SK-N-SH (cell line): ENCODE results near the gene SCUBE3.

Experiments
- EP300 ChIP-seq, 2 experiments: IDR thresholded peaks; 2 replicates each; pipeline versions ENCODE4 v1.4.0 to v1.6.1; 2012; ENCODE audit warnings: borderline replicate concordance in 1 of 2, low read depth in 1 of 2, low read length in 1 of 2
- FOSL2 ChIP-seq: IDR thresholded peaks from 2 replicates; pipeline ENCODE4 v1.4.0; 2012; ENCODE audit warnings: low read depth, mild to moderate bottlenecking, moderate library complexity, borderline replicate concordance
- GABPA ChIP-seq: IDR thresholded peaks from 2 replicates; pipeline ENCODE4 v1.4.0; 2012; ENCODE audit warnings: low read depth, mild to moderate bottlenecking
- GATA2 ChIP-seq: sonication (generic); formaldehyde crosslinking; IDR thresholded peaks from 2 replicates; pipeline ENCODE4 v1.5.0; 2020; ENCODE audit warnings: mild to moderate bottlenecking, missing genetic modification reagents
- MXI1 ChIP-seq: IDR thresholded peaks from 2 replicates; pipeline ENCODE4 v1.6.1; 2012; ENCODE audit warnings: mild to moderate bottlenecking, low read depth, low read length, improper control_type of control experiment
- NFIC ChIP-seq: IDR thresholded peaks from 2 replicates; pipeline ENCODE4 v1.4.0; 2012; ENCODE audit warnings: borderline replicate concordance
- POLR2AphosphoS5 ChIP-seq: IDR thresholded peaks from 2 replicates; pipeline ENCODE4 v1.6.1; 2012; ENCODE audit warnings: low read depth, low read length
- RAD21 ChIP-seq: IDR thresholded peaks from 2 replicates; pipeline ENCODE4 v1.6.1; 2012; ENCODE audit warnings: mild to moderate bottlenecking, low read length
- SMC3 ChIP-seq: IDR thresholded peaks from 2 replicates; pipeline ENCODE4 v1.6.1; 2012; ENCODE audit warnings: low read depth, low read length, improper control_type of control experiment
- TF ChIP-seq, protein P1 (sequence below): fragments of 200-600 bp; sonication (generic); IDR thresholded peaks from 2 replicates; pipeline ENCODE4 v1.6.1; 2017; ENCODE audit warnings: antibody characterized with exemption, mild to moderate bottlenecking, moderate library complexity
- TF ChIP-seq, protein P2 (sequence below): IDR thresholded peaks from 2 replicates; pipeline ENCODE4 v1.4.0; 2012; ENCODE audit warnings: low read depth, borderline replicate concordance
- TF ChIP-seq, protein P3 (sequence below): IDR thresholded peaks from 2 replicates; pipeline ENCODE4 v1.4.0; 2012; ENCODE audit warnings: low read depth

DNA sequence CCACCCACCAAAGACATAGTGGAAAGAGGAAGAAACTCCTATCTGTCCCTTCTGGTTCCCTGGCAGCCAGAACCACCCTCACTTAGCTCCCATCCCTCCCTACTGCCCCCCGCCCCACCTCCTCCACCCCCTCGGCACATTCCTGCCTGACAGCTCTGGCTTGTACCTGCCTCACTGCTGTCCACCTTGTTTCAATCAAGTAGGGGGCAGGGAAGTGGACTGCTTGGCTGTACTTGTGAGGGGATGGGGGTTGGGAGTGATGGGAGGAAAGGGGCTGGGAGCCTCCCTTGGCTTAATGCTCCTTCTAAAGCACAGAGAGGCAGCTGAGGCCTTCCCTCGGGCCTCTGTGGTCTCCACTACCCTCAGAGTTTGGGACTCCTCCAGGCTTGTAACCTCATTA is 23.7 kb downstream of the SCUBE3 start:
- TF ChIP-seq EP300 (IDR thresholded peaks at IDR 0.05; ENCODE audit: borderline replicate concordance in 1 of 2, low read depth in 1 of 2, low read length in 1 of 2): no peak
- TF ChIP-seq, protein P1, sequence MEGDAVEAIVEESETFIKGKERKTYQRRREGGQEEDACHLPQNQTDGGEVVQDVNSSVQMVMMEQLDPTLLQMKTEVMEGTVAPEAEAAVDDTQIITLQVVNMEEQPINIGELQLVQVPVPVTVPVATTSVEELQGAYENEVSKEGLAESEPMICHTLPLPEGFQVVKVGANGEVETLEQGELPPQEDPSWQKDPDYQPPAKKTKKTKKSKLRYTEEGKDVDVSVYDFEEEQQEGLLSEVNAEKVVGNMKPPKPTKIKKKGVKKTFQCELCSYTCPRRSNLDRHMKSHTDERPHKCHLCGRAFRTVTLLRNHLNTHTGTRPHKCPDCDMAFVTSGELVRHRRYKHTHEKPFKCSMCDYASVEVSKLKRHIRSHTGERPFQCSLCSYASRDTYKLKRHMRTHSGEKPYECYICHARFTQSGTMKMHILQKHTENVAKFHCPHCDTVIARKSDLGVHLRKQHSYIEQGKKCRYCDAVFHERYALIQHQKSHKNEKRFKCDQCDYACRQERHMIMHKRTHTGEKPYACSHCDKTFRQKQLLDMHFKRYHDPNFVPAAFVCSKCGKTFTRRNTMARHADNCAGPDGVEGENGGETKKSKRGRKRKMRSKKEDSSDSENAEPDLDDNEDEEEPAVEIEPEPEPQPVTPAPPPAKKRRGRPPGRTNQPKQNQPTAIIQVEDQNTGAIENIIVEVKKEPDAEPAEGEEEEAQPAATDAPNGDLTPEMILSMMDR: no peak
- no peak for TF ChIP-seq MXI1
- TF ChIP-seq, protein P2, sequence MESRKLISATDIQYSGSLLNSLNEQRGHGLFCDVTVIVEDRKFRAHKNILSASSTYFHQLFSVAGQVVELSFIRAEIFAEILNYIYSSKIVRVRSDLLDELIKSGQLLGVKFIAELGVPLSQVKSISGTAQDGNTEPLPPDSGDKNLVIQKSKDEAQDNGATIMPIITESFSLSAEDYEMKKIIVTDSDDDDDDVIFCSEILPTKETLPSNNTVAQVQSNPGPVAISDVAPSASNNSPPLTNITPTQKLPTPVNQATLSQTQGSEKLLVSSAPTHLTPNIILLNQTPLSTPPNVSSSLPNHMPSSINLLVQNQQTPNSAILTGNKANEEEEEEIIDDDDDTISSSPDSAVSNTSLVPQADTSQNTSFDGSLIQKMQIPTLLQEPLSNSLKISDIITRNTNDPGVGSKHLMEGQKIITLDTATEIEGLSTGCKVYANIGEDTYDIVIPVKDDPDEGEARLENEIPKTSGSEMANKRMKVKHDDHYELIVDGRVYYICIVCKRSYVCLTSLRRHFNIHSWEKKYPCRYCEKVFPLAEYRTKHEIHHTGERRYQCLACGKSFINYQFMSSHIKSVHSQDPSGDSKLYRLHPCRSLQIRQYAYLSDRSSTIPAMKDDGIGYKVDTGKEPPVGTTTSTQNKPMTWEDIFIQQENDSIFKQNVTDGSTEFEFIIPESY: no peak
- TF ChIP-seq SMC3: no peak
- no peak for TF ChIP-seq GABPA
- no peak for TF ChIP-seq FOSL2
- no peak for TF ChIP-seq RAD21
- no peak for TF ChIP-seq NFIC
- TF ChIP-seq, protein P3, sequence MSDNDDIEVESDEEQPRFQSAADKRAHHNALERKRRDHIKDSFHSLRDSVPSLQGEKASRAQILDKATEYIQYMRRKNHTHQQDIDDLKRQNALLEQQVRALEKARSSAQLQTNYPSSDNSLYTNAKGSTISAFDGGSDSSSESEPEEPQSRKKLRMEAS: no peak
- TF ChIP-seq GATA2 (CRISPR knock-in tag): no peak
- TF ChIP-seq POLR2AphosphoS5: no peak
